Vagina (tissue), 2 donors: ENCODE data around the gene PSMC5. TPM values are rescaled to one million over a fixed set of nuclear protein-coding genes. Genes with fewer than 3 reads are reported as not detected.

Experiments
- DNase-seq, 2 donors: peaks; one replicate each; pipeline ENCODE4 v3.0.0-alpha.2; 2017; ENCODE audit errors: extremely low spot score in 2 of 2
- H3K27ac ChIP-seq: fragments of 200-600 bp; sonication (generic); one replicate; pipeline ENCODE4 v1.5.1; 2019
- H3K27me3 ChIP-seq: fragments of 200-600 bp; sonication (generic); one replicate; pipeline ENCODE4 v1.5.1; 2019
- H3K36me3 ChIP-seq, 2 donors: fragments of 200-600 bp; sonication (generic); one replicate each; pipeline ENCODE4 v1.5.1; 2017 to 2019
- H3K4me1 ChIP-seq: fragments of 200-600 bp; sonication (generic); one replicate; pipeline ENCODE4 v1.5.1; 2019
- H3K4me3 ChIP-seq, 2 donors: fragments of 200-600 bp; sonication (generic); 1 replicate in 1 of 2; 2 replicates in 1 of 2; pipeline ENCODE4 v1.5.1; 2016 to 2019
- H3K9me3 ChIP-seq: fragments of 200-600 bp; sonication (generic); one replicate; pipeline ENCODE4 v1.5.1; 2019
- CTCF ChIP-seq, 3 experiments: fragments of 450-650 bp in 2 of 3; fragments of 200-600 bp in 1 of 3; sonication (generic) in 1 of 3; IDR thresholded peaks; one replicate each; pipeline ENCODE4 v1.5.1; 2017 to 2019; ENCODE audit warnings: antibody characterized with exemption in 3 of 3, mild to moderate bottlenecking in 2 of 3, moderate library complexity in 2 of 3
- POLR2A ChIP-seq, 2 donors: fragments of 450-650 bp; IDR thresholded peaks; one replicate each; pipeline ENCODE4 v1.6.1; 2017; ENCODE audit warnings: antibody characterized with exemption in 2 of 2, mild to moderate bottlenecking in 2 of 2, moderate library complexity in 2 of 2
- POLR2AphosphoS5 ChIP-seq, 2 donors: sonication (generic); formaldehyde crosslinking; IDR thresholded peaks; one replicate each; pipeline ENCODE4 v1.9.0; 2017; ENCODE audit warnings: antibody characterized with exemption in 2 of 2, mild to moderate bottlenecking in 2 of 2, low read depth in 1 of 2; ENCODE audit not compliant: insufficient read depth in 1 of 2
- intact Hi-C: fragments of 100-400 bp; cut with DNase I; formaldehyde crosslinking; loops from one replicate; pipeline ENCODE4 v1.15.1; 2023
- total RNA-seq: library from RNA; depleted of rRNA; stranded (reverse); fragments of >200 nt; gene quantifications from one replicate; pipeline ENCODE4 v1.2.3, GENCODE V29; 2016

Gene PSMC5
- total RNA-seq, 1 donor from 2014 or later, result 92.3 TPM

GRCh38 chr17:63830904-63831491, 3.8 kb downstream of the PSMC5 start:
- intact Hi-C loops, result no loop called here
- no peak for DNase-seq
- Histone ChIP-seq H3K9me3 (no peaks in the 10 kb centered on the region), H3K4me1 (peaks cover 41% of the 10 kb centered on the region), H3K4me3 (no peak overlapping the region), H3K36me3 (peaks cover 0 to 68% of the 10 kb centered on the region in 2 donors), H3K27ac (no peak overlapping the region), H3K27me3 (no peaks in the 10 kb centered on the region)
- TF ChIP-seq POLR2A (IDR thresholded peaks at IDR 0.05) (no peak), POLR2AphosphoS5 (IDR thresholded peaks at IDR 0.05; ENCODE audit: insufficient read depth in 1 of 2, low read depth in 1 of 2) (peak in 1 of 2 donors; percentile 5)

GRCh38 chr17:63831505-63831904, 4.3 kb downstream of the PSMC5 start:
- Histone ChIP-seq H3K9me3 (no peaks in the 10 kb centered on the region), H3K27me3 (no peaks in the 10 kb centered on the region), H3K36me3 (peaks cover 0 to 73% of the 10 kb centered on the region in 2 donors), H3K27ac (no peak overlapping the region), H3K4me3 (no peak overlapping the region), H3K4me1 (peaks cover 36% of the 10 kb centered on the region)
- TF ChIP-seq CTCF (IDR thresholded peaks at IDR 0.05) (no peak), POLR2AphosphoS5 (IDR thresholded peaks at IDR 0.05; ENCODE audit: insufficient read depth in 1 of 2, low read depth in 1 of 2) (no peak), POLR2A (IDR thresholded peaks at IDR 0.05) (no peak)
- intact Hi-C loops, result no loop called here
- no peak for DNase-seq

- intact Hi-C loops, result no loop called here
- peaks cover 0 to 78% of the 10 kb centered on the region in 2 donors for H3K36me3 ChIP-seq
Measured at GRCh38 chr17:63832014-63832413, 4.8 kb downstream of the PSMC5 start.

GRCh38 chr17:63832455-63832854, 5.2 kb downstream of the PSMC5 start:
- Histone ChIP-seq H3K4me3 (no peak overlapping the region), H3K27me3 (no peaks in the 10 kb centered on the region), H3K36me3 (peaks cover 0 to 83% of the 10 kb centered on the region in 2 donors), H3K4me1 (peaks cover 43% of the 10 kb centered on the region), H3K9me3 (no peaks in the 10 kb centered on the region), H3K27ac (no peak overlapping the region)
- no peak for TF ChIP-seq CTCF (IDR thresholded peaks at IDR 0.05)
- no peak for TF ChIP-seq POLR2AphosphoS5 (IDR thresholded peaks at IDR 0.05; ENCODE audit: insufficient read depth in 1 of 2, low read depth in 1 of 2)
- no peak for TF ChIP-seq POLR2A (IDR thresholded peaks at IDR 0.05)
- DNase-seq, result no peak
- intact Hi-C loops, result no loop called here

More at GRCh38 chr17:63832014-63832413, 4.8 kb downstream of the PSMC5 start:
- no peak for TF ChIP-seq CTCF (IDR thresholded peaks at IDR 0.05)
- Histone ChIP-seq H3K9me3 (no peaks in the 10 kb centered on the region), H3K27me3 (no peaks in the 10 kb centered on the region), H3K27ac (no peak overlapping the region), H3K4me3 (no peak overlapping the region), H3K4me1 (peaks cover 39% of the 10 kb centered on the region)
- no peak for DNase-seq

GRCh38 chr17:63833026-63833740, 6.0 kb downstream of the PSMC5 start:
- H3K27me3 ChIP-seq, result no peaks in the 10 kb centered on the region
- TF ChIP-seq CTCF (IDR thresholded peaks at IDR 0.05) (no peak), POLR2A (IDR thresholded peaks at IDR 0.05) (no peak), POLR2AphosphoS5 (IDR thresholded peaks at IDR 0.05; ENCODE audit: insufficient read depth in 1 of 2, low read depth in 1 of 2) (no peak)
- intact Hi-C loops, result no loop called here
- H3K9me3 ChIP-seq, result no peaks in the 10 kb centered on the region
- peaks cover 0 to 83% of the 10 kb centered on the region in 2 donors for H3K36me3 ChIP-seq
- H3K4me3 ChIP-seq, result no peak overlapping the region
- H3K4me1 ChIP-seq, result peaks cover 45% of the 10 kb centered on the region
- DNase-seq, result no peak
- no peak overlapping the region for H3K27ac ChIP-seq
